Neutrophil (primary cell): ENCODE data around the gene ABHD12.

Source experiments
- H3K27ac ChIP-seq: fragments of 200-600 bp; sonication (generic); 2 replicates; pipeline ENCODE4 v1.5.1; 2016; ENCODE audit warnings: mild to moderate bottlenecking, moderate library complexity
- H3K27me3 ChIP-seq: fragments of 200-600 bp; sonication (generic); 2 replicates; pipeline ENCODE4 v1.6.0; 2016; ENCODE audit warnings: mild to moderate bottlenecking
- H3K36me3 ChIP-seq: fragments of 200-600 bp; sonication (generic); 2 replicates; pipeline ENCODE4 v1.5.1; 2017
- H3K4me1 ChIP-seq, 2 experiments: fragments of 200-600 bp in 1 of 2; sonication (generic) in 1 of 2; 1 replicate in 1 of 2; 2 replicates in 1 of 2; pipeline versions ENCODE4 v1.5.1 to v1.6.1; 2013 to 2016; ENCODE audit warnings: low read depth in 1 of 2, low read length in 1 of 2, mild to moderate bottlenecking in 1 of 2, moderate library complexity in 1 of 2; ENCODE audit not compliant: control insufficient read depth in 1 of 2, insufficient read depth in 1 of 2
- H3K4me3 ChIP-seq, 2 experiments: fragments of 200-600 bp in 1 of 2; sonication (generic) in 1 of 2; 1 replicate in 1 of 2; 2 replicates in 1 of 2; pipeline ENCODE4 v1.5.1; 2013 to 2016; ENCODE audit warnings: low read depth in 1 of 2, low read length in 1 of 2, mild to moderate bottlenecking in 1 of 2, moderate library complexity in 1 of 2
- H3K9me3 ChIP-seq: fragments of 200-600 bp; sonication (generic); 2 replicates; pipeline ENCODE4 v1.5.1; 2016
- CTCF ChIP-seq: fragments of 200-600 bp; sonication (generic); IDR thresholded peaks from 2 replicates; pipeline ENCODE4 v1.5.1; 2016; ENCODE audit warnings: antibody characterized with exemption

Gene ABHD12

GRCh38 chr20:25277941-25278521 is 112.6 kb downstream of the ABHD12 start:
- no peaks in the 10 kb centered on the region for H3K27me3 ChIP-seq
- H3K4me3 ChIP-seq: no peak overlapping the region
- H3K27ac ChIP-seq: no peak overlapping the region
- H3K4me1 ChIP-seq: no peaks in the 10 kb centered on the region
- H3K9me3 ChIP-seq: no peaks in the 10 kb centered on the region
- H3K36me3 ChIP-seq: peaks cover 97% of the 10 kb centered on the region
- no peak for TF ChIP-seq CTCF

- H3K27me3 ChIP-seq: no peaks in the 10 kb centered on the region
- no peaks in the 10 kb centered on the region for H3K4me1 ChIP-seq
- no peak overlapping the region for H3K27ac ChIP-seq
- TF ChIP-seq CTCF: no peak
- H3K9me3 ChIP-seq: no peaks in the 10 kb centered on the region
- H3K36me3 ChIP-seq: peaks cover 97% of the 10 kb centered on the region
- H3K4me3 ChIP-seq: no peak overlapping the region
Measured at GRCh38 chr20:25277051-25277801, 113.4 kb downstream of the ABHD12 start.

GRCh38 chr20:25276533-25277050 is 114.0 kb downstream of the ABHD12 start:
- Histone ChIP-seq H3K27me3 (no peaks in the 10 kb centered on the region), H3K9me3 (no peaks in the 10 kb centered on the region), H3K27ac (no peak overlapping the region), H3K36me3 (peaks cover 97% of the 10 kb centered on the region), H3K4me3 (no peak overlapping the region), H3K4me1 (no peaks in the 10 kb centered on the region)
- TF ChIP-seq CTCF: no peak

GRCh38 chr20:25275813-25276532 is 114.7 kb downstream of the ABHD12 start:
- Histone ChIP-seq H3K36me3 (peaks cover 97% of the 10 kb centered on the region), H3K27ac (no peak overlapping the region), H3K4me1 (no peaks in the 10 kb centered on the region), H3K27me3 (no peaks in the 10 kb centered on the region), H3K9me3 (no peaks in the 10 kb centered on the region), H3K4me3 (no peak overlapping the region)
- no peak for TF ChIP-seq CTCF

- H3K9me3 ChIP-seq: no peaks in the 10 kb centered on the region
- TF ChIP-seq CTCF: no peak
- H3K4me1 ChIP-seq: no peaks in the 10 kb centered on the region
- H3K27me3 ChIP-seq: no peaks in the 10 kb centered on the region
- no peak overlapping the region for H3K27ac ChIP-seq
- H3K4me3 ChIP-seq: no peak overlapping the region
- peaks cover 97% of the 10 kb centered on the region for H3K36me3 ChIP-seq
Measured at GRCh38 chr20:25274891-25275812, 115.5 kb downstream of the ABHD12 start.
